GM12878 (cell line): ENCODE measurements around the gene PIP4K2B. TPM values are rescaled to one million over a fixed set of nuclear protein-coding genes. Genes with fewer than 3 reads are reported as not detected.
A peak's percentile ranks its signal among the peaks of the same experiment; 100 is the strongest.

Experiments
- ATAC-seq: fragments of 200-7000 bp; cut with Tn5 transposase; 3 replicates; pipeline ENCODE4 v1.9.1; 2020; ENCODE audit warnings: mild to moderate bottlenecking, moderate library complexity
- BruUV-seq: library from RNA; stranded (reverse); fragments of 400-500 nt; replicated peaks from 2 replicates; lab custom pipeline; 2021; lab: Mats Ljungman, UMichigan
- CTCF ChIA-PET: fragments of 300-600 bp; sonication (Branson Sonifier 250); formaldehyde crosslinking; extraction: SDS; loops from one replicate; lab custom pipeline; 2021; ENCODE audit warnings: inconsistent platforms; lab: Yijun Ruan, JAX
- POLR2A ChIA-PET: fragments of 350-600 bp; formaldehyde crosslinking; extraction: SDS; loops from one replicate; lab custom pipeline; 2021; ENCODE audit warnings: inconsistent platforms; lab: Charles Lee
- RAD21 ChIA-PET: fragments of 300-600 bp; sonication (Branson Sonifier 250); formaldehyde crosslinking; loops from one replicate; lab custom pipeline; 2023; ENCODE audit warnings: antibody characterized with exemption; ENCODE audit not compliant: unreplicated experiment; lab: Charles Lee
- SMC1A ChIA-PET: fragments of 300-600 bp; sonication (Branson Sonifier 250); formaldehyde crosslinking; loops from one replicate; lab custom pipeline; 2023; ENCODE audit not compliant: unreplicated experiment, uncharacterized antibody; lab: Charles Lee
- DNase-seq: peaks from one replicate; pipeline ENCODE4 v3.0.0-alpha.2; 2011; ENCODE audit warnings: low read depth, low spot score
- FAIRE-seq: peaks from 3 replicates; lab custom pipeline; 2011; peaks lifted over from hg19 to GRCh38; lab: Jason Lieb, UNC
- H2AFZ ChIP-seq: 2 replicates; pipeline ENCODE4 v1.6.0; 2011; ENCODE audit warnings: low read depth, low read length, control low read depth; ENCODE audit not compliant: control insufficient read depth
- H3K27ac ChIP-seq: 2 replicates; pipeline ENCODE4 v1.5.1; 2011; ENCODE audit warnings: control low read depth; ENCODE audit not compliant: control insufficient read depth, insufficient read depth
- H3K27me3 ChIP-seq, 2 experiments: replicated peaks in 1 of 2; 2 replicates each; pipeline versions ENCODE4 v1.6.0 to v1.6.1; 2011; ENCODE audit warnings: low read length in 1 of 2; ENCODE audit not compliant: control insufficient read depth in 2 of 2, insufficient read depth in 2 of 2
- H3K36me3 ChIP-seq, 2 experiments: 2 replicates each; pipeline ENCODE4 v1.5.1; 2011; ENCODE audit warnings: low read length in 1 of 2; ENCODE audit not compliant: control insufficient read depth in 2 of 2, insufficient read depth in 2 of 2
- H3K4me1 ChIP-seq: 2 replicates; pipeline ENCODE4 v1.6.1; 2011; ENCODE audit warnings: mild to moderate bottlenecking, low read length, moderate library complexity, mixed read lengths; ENCODE audit not compliant: control insufficient read depth, insufficient read depth
- H3K4me2 ChIP-seq: 2 replicates; pipeline ENCODE4 v1.6.0; 2011; ENCODE audit warnings: control low read depth; ENCODE audit not compliant: control insufficient read depth, insufficient read depth
- H3K4me3 ChIP-seq: fragments of 200-600 bp; sonication (generic); 2 replicates; pipeline ENCODE4 v1.5.1; 2016
- H3K79me2 ChIP-seq: 2 replicates; pipeline ENCODE4 v1.6.0; 2011; ENCODE audit warnings: low read length; ENCODE audit not compliant: control insufficient read depth, insufficient read depth
- H3K9ac ChIP-seq: 2 replicates; pipeline ENCODE4 v1.8.0; 2011; ENCODE audit warnings: low read length, control low read depth, mixed read lengths; ENCODE audit not compliant: control insufficient read depth, insufficient read depth
- H3K9me3 ChIP-seq: replicated peaks from 3 replicates; pipeline ENCODE4 v1.5.1; 2011; ENCODE audit warnings: mild to moderate bottlenecking, low read length; ENCODE audit not compliant: control insufficient read depth, insufficient read depth
- H4K20me1 ChIP-seq: 2 replicates; pipeline ENCODE4 v1.6.0; 2011; ENCODE audit not compliant: control insufficient read depth, insufficient read depth
- EZH2 ChIP-seq: IDR thresholded peaks from 2 replicates; pipeline ENCODE4 v1.6.1; 2012; ENCODE audit warnings: low read depth, mild to moderate bottlenecking, control low read depth, inconsistent platforms, low read length, borderline replicate concordance; ENCODE audit not compliant: control insufficient read depth
- HCFC1 ChIP-seq: fragments of 150-350 bp; IDR thresholded peaks from 2 replicates; pipeline ENCODE4 v1.6.1; 2014; ENCODE audit warnings: low read length
- IKZF1 ChIP-seq: fragments of 450-650 bp; conservative IDR thresholded peaks from 2 replicates; pipeline ENCODE4 v1.6.1; 2017; ENCODE audit warnings: antibody characterized with exemption, mild to moderate bottlenecking
- IKZF2 ChIP-seq, 2 experiments: fragments of 450-650 bp; IDR thresholded peaks; 2 replicates each; pipeline ENCODE4 v1.6.1; 2017; ENCODE audit warnings: mild to moderate bottlenecking in 2 of 2, moderate library complexity in 2 of 2
- IRF4 ChIP-seq: IDR thresholded peaks from 2 replicates; pipeline ENCODE4 v1.6.1; 2011; ENCODE audit warnings: low read depth, low read length
- MAX ChIP-seq: IDR thresholded peaks from 2 replicates; pipeline ENCODE4 v1.6.1; 2012; ENCODE audit warnings: low read depth, low read length, improper control_type of control experiment
- MXI1 ChIP-seq: fragments of 150-350 bp; IDR thresholded peaks from 2 replicates; pipeline ENCODE4 v1.6.1; 2011; ENCODE audit warnings: low read depth, mild to moderate bottlenecking, inconsistent platforms, low read length, improper control_type of control experiment
- NFYB ChIP-seq: IDR thresholded peaks from 2 replicates; pipeline ENCODE4 v1.6.1; 2011; ENCODE audit warnings: low read depth, mild to moderate bottlenecking, low read length, improper control_type of control experiment, moderate library complexity; ENCODE audit not compliant: insufficient read depth
- NR2F1 ChIP-seq: fragments of 450-650 bp; conservative IDR thresholded peaks from 2 replicates; pipeline ENCODE4 v1.6.1; 2017; ENCODE audit warnings: mild to moderate bottlenecking
- RB1 ChIP-seq: fragments of 450-650 bp; formaldehyde crosslinking; IDR thresholded peaks from 2 replicates; pipeline ENCODE4 v1.6.1; 2017; ENCODE audit warnings: mild to moderate bottlenecking, borderline replicate concordance
- SIN3A ChIP-seq: IDR thresholded peaks from 2 replicates; pipeline ENCODE4 v1.6.1; 2012; ENCODE audit warnings: low read depth, low read length, improper control_type of control experiment
- USF2 ChIP-seq: IDR thresholded peaks from 2 replicates; pipeline ENCODE4 v1.6.1; 2011; ENCODE audit warnings: low read depth, low read length, improper control_type of control experiment, borderline replicate concordance
- ZNF622 ChIP-seq: fragments of 450-650 bp; IDR thresholded peaks from 2 replicates; pipeline ENCODE4 v1.6.1; 2017; ENCODE audit warnings: mild to moderate bottlenecking, inconsistent platforms
- WGBS: methylation state at CpG from one replicate; pipeline ENCODE4 v1.1.6; 2016; ENCODE audit warnings: low lambda C conversion rate; ENCODE audit not compliant: insufficient replicate concordance, insufficient coverage; ENCODE audit errors: missing lambda C conversion rate; 5-methylcytosine and 5-hydroxymethylcytosine counted together
- in situ Hi-C: fragments of 300-500 bp; cut with MboI; formaldehyde crosslinking; loops from 9 replicates; pipeline ENCODE4 v1.14.3; 2018; ENCODE audit warnings: mixed read lengths
- intact Hi-C: fragments of 100-400 bp; cut with micrococcal nuclease; formaldehyde crosslinking; loops from one replicate; pipeline ENCODE4 v1.14.2; 2022; ENCODE audit not compliant: unreplicated experiment
- polyA plus RNA-seq, 11 experiments: library from polyadenylated mRNA; depleted of rRNA in 4 of 11; unstranded in 6 of 11; stranded (reverse) in 5 of 11; fragments of >200 nt; fragmentation: Nextera tagmentation in 4 of 11; fragmentation: Illumina TruSeq in 1 of 11; extraction: Ambion mirVana in 4 of 11; extraction: Trizol in 1 of 11; gene quantifications; 1 replicate in 1 of 11; 2 replicates in 10 of 11; pipeline versions ENCODE4 v1.2.1 to v1.2.3, GENCODE V29; 2011 to 2016; ENCODE audit warnings: inconsistent platforms in 2 of 11, missing spikeins in 2 of 11, low read depth in 1 of 11
- total RNA-seq, 4 experiments: library from RNA; depleted of rRNA in 3 of 4; stranded (reverse); fragments of >200 nt in 3 of 4; fragmentation: Illumina TruSeq in 1 of 4; extraction: Trizol in 1 of 4; gene quantifications; 2 replicates each; pipeline versions ENCODE4 v1.2.1 to v1.2.3, GENCODE V29; 2013 to 2021
- TF ChIP-seq, protein P1 (sequence below): fragments of 450-650 bp; IDR thresholded peaks from 2 replicates; pipeline ENCODE4 v1.6.1; 2017; ENCODE audit warnings: low read depth, mild to moderate bottlenecking, moderate library complexity
- TF ChIP-seq, protein P2 (sequence below): fragments of 450-650 bp; IDR thresholded peaks from 2 replicates; pipeline ENCODE4 v1.6.1; 2017; ENCODE audit warnings: mild to moderate bottlenecking
- TF ChIP-seq, protein P3 (sequence below): fragments of 450-650 bp; IDR thresholded peaks from 2 replicates; pipeline ENCODE4 v1.6.1; 2016; ENCODE audit warnings: mild to moderate bottlenecking

The PIP4K2B gene
- total and polyA plus RNA-seq, 10 of the 15 experiments (the other 5 are each of a cell fraction or from before 2014, with no cell fraction given) = 3.8 to 30.3 (median 18.2) TPM

DNA sequence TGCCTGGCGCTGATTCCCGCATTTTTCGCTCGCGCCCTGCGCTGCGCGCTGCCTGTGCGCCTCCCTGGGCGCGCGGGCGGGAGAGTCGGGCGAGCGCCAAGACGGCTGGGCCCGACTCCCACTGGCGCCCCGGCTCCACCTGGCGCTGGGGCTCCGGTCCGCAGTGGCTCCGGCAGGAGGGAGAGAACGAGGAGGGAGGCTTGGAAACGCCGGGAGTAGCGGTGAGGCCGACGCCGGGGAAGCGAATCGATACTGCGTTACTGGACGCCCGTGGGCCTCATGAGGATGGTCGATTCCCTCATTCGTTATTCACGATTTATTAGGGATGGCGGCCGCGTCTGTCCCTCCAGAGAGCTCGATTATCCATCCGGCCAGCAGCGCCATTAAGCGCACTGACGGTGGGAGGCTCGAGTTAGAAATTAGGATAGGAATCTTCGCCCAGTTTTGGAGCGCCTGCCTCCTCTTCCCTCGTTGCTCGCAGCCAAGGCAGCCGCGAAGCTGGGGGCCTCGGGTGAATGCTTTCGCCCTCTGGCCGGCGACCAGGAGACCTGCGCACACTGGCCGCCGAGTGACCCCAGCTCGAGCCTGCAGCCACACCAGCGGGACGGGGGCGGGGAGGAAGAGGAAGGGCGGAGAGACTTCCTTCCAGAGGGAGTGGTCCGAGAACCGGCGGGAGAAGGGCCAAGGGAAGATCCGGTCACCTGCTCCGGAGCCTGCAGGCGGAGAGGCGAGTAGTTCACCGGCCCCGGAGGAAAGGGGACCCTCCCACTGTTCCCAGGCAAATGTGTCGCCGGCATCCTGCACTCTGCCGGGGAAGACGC is 49.9 kb downstream of the PIP4K2B start:
- peaks cover 45% of the 10 kb centered on the region for H3K79me2 ChIP-seq
- H3K9ac ChIP-seq = peak overlapping the region; percentile 61; the same call in 1 of the 2 replicates
- H4K20me1 ChIP-seq = no peaks in the 10 kb centered on the region
- FAIRE-seq (no peak), ATAC-seq (peak; percentile 9), DNase-seq (no peak)
- POLR2A ChIA-PET = interaction anchor here (0.6 to 0.9 kb wide), 4 partner anchors 20 to 1186 kb away, joined by 3 to 5 read pairs (median 4); no protein-coding TSS in a partner anchor
- H3K27ac ChIP-seq = peak overlapping the region; percentile 51
- BruUV-seq = TSS peak; percentile 72
- no peaks in the 10 kb centered on the region; a peak in 1 of 4 replicates for H3K27me3 ChIP-seq
- H2AFZ ChIP-seq = peak overlapping the region; percentile 37; the same call in 1 of the 2 replicates
- RAD21 ChIA-PET = interaction anchor here (0.6 to 0.7 kb wide), 2 partner anchors 146 to 190 kb away, joined by 3 to 4 read pairs; no protein-coding TSS in a partner anchor
- no peaks in the 10 kb centered on the region; a peak in 2 of 4 replicates for H3K36me3 ChIP-seq
- SMC1A ChIA-PET = interaction anchor here (0.9 to 2.6 kb wide), 5 partner anchors 15 to 83 kb away, joined by 3 to 9 read pairs (median 4); partner anchors contain the start of gene MLLT6
- H3K4me3 ChIP-seq = peak overlapping the region; percentile 70
- in situ Hi-C loops = loop anchor here (10.0 kb wide), 1 partner anchor 405 kb away; the partner anchor contains the start of gene PLXDC1
- CTCF ChIA-PET = interaction anchor here (1.1 kb wide), 1 partner anchor 120 kb away, joined by 4 read pairs; the partner anchor contains the start of gene LASP1
- no peaks in the 10 kb centered on the region for H3K9me3 ChIP-seq
- H3K4me2 ChIP-seq = peak overlapping the region; percentile 96
- intact Hi-C loops = no loop called here
- H3K4me1 ChIP-seq = peaks cover 30% of the 10 kb centered on the region
- WGBS = 9% methylated on average over 72 of the region's 79 CpGs
- no peak for TF ChIP-seq RB1
- no peak for TF ChIP-seq EZH2
- TF ChIP-seq, protein P1, sequence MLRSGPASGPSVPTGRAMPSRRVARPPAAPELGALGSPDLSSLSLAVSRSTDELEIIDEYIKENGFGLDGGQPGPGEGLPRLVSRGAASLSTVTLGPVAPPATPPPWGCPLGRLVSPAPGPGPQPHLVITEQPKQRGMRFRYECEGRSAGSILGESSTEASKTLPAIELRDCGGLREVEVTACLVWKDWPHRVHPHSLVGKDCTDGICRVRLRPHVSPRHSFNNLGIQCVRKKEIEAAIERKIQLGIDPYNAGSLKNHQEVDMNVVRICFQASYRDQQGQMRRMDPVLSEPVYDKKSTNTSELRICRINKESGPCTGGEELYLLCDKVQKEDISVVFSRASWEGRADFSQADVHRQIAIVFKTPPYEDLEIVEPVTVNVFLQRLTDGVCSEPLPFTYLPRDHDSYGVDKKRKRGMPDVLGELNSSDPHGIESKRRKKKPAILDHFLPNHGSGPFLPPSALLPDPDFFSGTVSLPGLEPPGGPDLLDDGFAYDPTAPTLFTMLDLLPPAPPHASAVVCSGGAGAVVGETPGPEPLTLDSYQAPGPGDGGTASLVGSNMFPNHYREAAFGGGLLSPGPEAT = peak; percentile 56
- no peak for TF ChIP-seq HCFC1
- peak; percentile 70; the same call in 1 of the 2 replicates for TF ChIP-seq MAX
- 0 out of 2 replicates have a peak, but pooled peaks have one; percentile 29 for TF ChIP-seq SIN3A
- TF ChIP-seq NR2F1 = peak; percentile 58; the same call in 1 of the 2 replicates
- TF ChIP-seq ZNF622 = no peak
- no peak for TF ChIP-seq USF2
- no peak for TF ChIP-seq IRF4
- peak; percentile 88 for TF ChIP-seq IKZF1
- TF ChIP-seq, protein P2, sequence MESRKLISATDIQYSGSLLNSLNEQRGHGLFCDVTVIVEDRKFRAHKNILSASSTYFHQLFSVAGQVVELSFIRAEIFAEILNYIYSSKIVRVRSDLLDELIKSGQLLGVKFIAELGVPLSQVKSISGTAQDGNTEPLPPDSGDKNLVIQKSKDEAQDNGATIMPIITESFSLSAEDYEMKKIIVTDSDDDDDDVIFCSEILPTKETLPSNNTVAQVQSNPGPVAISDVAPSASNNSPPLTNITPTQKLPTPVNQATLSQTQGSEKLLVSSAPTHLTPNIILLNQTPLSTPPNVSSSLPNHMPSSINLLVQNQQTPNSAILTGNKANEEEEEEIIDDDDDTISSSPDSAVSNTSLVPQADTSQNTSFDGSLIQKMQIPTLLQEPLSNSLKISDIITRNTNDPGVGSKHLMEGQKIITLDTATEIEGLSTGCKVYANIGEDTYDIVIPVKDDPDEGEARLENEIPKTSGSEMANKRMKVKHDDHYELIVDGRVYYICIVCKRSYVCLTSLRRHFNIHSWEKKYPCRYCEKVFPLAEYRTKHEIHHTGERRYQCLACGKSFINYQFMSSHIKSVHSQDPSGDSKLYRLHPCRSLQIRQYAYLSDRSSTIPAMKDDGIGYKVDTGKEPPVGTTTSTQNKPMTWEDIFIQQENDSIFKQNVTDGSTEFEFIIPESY = no peak
- TF ChIP-seq NFYB = no peak
- TF ChIP-seq IKZF2 (IDR thresholded peaks at IDR 0.05) = peak; percentile 60 to 68; a peak in 3 of 4 replicates
- peak; percentile 30; the same call in 1 of the 2 replicates for TF ChIP-seq MXI1
- TF ChIP-seq, protein P3, sequence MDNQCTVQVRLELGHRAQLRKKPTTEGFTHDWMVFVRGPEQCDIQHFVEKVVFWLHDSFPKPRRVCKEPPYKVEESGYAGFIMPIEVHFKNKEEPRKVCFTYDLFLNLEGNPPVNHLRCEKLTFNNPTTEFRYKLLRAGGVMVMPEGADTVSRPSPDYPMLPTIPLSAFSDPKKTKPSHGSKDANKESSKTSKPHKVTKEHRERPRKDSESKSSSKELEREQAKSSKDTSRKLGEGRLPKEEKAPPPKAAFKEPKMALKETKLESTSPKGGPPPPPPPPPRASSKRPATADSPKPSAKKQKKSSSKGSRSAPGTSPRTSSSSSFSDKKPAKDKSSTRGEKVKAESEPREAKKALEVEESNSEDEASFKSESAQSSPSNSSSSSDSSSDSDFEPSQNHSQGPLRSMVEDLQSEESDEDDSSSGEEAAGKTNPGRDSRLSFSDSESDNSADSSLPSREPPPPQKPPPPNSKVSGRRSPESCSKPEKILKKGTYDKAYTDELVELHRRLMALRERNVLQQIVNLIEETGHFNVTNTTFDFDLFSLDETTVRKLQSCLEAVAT = peak; percentile 39; the same call in 1 of the 2 replicates
